HG02970 (cell line): Measurements from ENCODE around the gene VAMP5.
"Not testable (repeated sequence)": the region's sequence is repeated elsewhere in the genome, so short reads cannot be mapped to it uniquely, and the experiment has no call there.

Experiments
- ATAC-seq: cut with Tn5 transposase; IDR thresholded peaks from one replicate; pipeline ENCODE4 v1.9.1; 2021; ENCODE audit warnings: mild to moderate bottlenecking, moderate library complexity, moderate number of reproducible peaks; ENCODE audit not compliant: unreplicated experiment, low FRiP score

VAMP5 gene

DNA sequence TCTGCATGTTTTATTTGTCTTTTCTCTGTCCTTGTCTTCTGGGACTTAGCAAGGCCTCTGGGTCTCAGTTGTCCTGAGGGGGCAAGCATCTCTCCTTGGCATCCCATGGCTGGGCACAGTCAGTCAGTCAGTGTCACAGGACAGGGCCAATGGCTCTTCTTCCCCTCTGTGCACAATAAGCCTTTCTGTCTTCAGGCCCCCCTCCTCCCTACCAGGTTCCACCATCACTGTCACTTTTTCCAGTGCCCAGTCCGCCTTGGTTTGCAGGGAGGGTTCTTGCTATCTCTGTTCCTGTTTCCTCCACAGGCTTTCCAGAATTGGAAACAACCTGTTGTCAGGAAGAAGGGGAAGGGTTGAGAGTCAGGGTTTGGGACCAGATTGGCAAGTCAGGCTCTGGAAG lies 1.7 kb upstream of the VAMP5 start:
- ATAC-seq: no peak

DNA sequence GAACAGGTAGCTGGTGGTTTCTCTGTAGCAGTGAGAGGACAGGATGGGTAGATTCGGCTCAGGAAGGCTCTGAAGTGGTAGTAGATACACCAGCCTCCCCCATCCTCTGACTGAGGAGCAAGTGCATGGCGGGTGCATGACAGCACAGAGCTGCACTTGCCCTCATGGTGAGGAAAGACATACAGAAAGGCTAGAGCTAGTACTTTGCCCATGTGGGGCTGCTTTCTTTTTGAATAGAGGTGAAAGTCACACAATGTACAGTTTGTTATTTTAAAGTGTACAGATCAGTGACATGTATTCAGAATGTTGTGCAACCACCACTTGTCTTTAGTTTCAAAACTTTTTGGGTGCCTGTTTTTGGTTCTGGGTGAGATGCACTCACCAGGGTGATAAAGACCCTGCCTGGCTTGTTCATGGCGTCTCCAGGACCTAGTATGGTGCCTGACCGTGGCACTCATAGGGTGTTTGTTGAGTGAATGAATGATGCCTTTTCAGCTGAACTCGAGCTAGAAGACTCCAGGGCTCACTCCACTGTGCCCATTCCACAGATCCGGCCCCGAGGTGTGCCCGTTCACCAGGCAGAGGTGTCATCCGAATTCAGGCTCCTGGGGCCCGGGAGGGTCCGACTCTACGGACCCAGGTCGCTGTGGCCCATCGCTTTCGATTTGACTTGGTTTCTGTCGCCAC lies 421 bp upstream of the VAMP5 start:
- ATAC-seq: no peak

DNA sequence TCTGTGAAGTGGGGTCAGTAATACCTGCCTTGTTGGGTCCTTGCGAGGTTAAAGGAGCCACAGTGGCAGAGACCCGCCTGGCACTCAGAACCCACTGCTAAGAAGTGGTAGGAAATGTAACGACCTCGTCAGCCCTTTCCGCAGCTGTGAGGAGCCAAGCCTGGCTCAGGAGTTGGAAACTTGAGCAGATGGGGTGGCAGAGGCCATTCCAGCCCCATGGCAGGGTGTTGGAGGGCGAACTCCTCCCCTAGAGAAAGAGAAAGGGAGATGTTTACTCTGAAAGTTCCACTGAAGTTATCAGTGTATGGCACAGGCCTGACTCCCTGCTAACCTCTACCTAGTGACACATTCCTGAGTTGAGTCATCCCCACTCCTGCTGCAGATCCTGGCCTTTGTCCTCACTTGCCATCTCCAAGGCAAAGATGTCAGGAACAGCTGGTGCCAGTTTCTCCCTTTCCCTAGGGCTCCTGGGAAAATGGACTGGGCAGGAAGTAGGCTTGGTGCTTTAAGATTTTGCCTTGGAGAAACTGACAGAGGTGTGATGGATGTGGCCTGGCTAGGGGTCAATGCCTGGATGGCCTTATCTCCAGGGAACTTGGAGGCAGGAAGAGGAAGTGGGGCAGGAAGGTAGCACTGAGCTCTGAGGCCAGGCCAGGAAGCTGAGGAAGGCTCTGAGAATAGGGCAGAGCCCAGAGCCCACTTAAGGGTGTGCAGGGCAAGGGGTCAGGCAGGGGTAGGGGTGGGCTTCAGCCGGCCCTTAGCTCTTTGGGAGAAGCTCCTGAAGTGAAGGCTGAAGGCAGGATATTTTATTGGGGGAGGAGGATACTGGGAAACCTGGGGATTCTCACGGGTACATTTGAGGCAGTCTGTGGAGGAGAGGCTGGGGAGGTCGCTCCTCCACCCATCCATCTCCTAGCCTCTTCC lies 888 bp downstream of the VAMP5 start:
- ATAC-seq: no peak

DNA sequence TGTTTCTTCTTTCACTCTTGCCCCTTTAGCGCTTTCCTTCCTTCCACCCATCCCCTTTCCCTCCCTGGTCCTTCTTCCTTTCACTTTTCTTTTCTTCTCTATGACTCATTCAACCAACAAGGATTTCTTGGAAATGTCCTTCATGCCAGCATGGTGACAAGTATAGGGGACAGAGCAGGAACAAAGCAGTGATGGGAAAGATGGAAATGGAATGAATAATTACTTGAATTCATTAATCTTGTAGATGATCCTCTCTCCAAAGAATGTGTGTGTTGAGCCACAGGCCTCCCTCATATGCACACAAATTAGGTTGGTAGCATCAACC lies 1.5 kb downstream of the VAMP5 start:
- no peak for ATAC-seq

DNA sequence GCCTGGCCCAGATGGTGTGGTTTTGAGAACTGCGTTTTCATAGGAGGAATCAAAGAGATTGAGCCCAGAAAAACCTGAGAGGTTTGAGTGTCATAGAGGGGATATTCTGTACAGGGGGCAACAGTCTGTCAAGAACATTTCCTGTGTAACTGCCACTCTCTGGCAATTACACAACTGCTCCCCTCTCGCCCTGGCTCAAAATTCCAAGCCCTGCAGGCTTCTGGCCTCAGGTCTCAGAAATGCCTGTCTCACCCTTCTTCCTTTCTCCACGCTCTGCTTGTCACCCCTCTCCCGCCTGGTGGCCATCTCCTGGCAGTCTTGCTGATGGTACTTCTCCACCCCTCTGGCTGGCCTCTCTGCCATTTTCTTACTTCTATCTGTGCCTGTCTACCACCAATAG lies 4.0 kb downstream of the VAMP5 start:
- no peak for ATAC-seq

DNA sequence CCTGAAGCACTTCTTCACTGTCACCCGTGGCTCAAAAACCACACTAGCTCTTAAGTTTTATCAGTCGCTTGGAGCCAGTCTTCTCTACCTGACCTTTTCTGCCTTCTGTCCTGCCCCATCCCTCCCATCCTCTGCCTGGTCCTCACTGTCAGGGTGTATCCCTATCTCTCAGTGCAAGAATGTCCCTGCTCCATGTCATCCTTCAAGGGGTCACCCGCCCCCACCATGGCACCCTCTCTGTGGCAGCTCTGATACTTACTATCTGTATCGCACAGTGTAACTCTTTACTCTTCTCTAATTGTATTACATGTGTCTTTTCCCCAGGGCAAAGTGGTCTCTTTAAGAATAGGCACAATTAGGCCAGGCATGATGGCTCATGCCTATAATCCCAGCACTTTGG lies 4.4 kb downstream of the VAMP5 start:
- ATAC-seq: no peak

DNA sequence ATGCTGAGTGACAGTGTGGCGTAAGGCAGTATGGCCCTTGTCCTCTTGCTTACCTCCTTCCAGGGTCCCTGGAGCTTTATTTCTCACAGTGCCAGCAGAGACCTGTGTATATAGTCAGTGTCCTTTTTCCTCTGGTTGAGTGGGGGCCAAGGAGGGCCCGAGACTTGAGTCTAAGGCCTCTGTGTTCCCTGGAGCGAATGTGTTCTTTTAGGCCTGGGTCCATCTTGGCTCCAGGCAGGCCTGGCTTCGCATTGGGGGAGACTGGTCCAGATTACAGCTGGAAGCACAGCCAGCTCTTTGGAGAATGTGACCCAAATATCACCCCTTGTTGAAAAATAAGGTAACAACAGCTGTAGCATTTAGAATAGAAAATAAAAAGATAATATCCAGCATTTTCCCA lies 5.0 kb downstream of the VAMP5 start:
- no peak for ATAC-seq

DNA sequence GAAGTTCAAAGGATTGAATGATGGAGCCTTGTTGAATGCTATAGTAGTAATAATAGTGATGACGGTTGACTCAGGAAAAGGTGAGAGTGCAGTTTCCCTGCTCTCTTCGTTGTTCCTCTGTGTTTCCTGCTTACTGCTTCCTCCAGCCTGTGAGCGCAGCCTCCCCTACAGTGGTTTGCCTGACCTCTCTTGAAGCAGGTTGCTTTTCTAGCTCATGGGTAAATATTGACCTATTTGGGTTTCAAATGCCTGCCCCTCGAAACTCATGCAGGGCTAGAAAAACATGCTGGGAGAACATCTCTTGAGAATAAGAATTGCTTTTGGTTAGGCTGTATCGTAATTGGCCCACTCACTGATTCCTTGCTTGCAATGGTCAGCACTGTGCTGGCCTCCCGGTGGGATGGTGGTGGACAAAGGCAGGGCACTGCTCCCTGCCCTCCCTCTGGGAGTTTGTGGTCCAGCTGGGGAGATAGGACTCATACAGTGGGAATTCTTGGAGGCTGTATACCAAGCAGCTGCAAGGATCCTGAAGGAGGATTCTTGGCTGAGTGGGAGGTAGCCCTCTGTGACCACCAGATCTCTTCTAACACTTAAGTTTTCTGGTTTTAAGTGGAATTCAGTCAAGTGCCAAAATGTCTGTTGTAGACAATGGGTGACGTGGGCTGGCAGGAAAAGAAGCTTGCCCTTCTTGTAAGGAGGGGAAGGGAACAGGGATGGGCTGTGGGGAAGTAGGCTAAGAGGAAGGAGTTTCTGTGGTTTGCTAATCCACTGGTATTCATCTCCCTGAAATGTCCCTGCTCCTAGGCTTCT lies 6.0 kb downstream of the VAMP5 start:
- no peak for ATAC-seq

DNA sequence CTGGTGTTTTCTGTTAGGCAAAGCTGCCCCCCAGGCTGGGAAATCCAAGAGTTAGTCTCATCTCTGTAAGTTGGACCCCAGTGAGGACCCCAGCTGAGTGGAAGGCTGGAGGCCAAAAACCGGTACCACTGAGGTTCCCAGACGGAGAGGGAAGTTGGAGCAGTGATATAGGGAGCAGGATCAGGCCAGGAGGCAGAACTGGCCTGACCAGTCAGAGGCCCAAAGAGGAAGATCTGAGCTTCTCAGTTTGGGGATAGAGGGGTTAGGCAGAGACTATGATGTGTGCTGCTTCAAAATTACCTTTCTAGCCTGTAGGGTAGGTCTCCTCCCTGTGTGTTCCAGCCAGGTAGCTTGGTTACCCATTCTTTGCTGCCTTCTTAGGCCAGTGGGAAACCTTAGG lies 6.7 kb downstream of the VAMP5 start:
- ATAC-seq: no peak

DNA sequence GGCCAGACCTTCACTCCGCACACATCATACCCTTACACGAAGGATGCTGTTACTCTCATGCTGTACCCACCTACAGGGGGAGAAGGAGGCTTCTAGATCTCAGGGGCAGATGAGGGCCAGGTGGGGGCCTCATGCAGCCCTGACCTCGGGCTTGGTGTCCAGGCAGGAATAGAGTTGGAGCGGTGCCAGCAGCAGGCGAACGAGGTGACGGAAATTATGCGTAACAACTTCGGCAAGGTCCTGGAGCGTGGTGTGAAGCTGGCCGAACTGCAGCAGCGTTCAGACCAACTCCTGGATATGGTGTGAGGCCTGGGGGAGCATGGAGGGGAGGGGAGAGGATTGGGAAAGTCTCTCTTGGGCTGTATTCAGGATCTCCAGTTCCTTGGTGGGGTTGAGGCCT lies 7.3 kb downstream of the VAMP5 start:
- no peak for ATAC-seq

DNA sequence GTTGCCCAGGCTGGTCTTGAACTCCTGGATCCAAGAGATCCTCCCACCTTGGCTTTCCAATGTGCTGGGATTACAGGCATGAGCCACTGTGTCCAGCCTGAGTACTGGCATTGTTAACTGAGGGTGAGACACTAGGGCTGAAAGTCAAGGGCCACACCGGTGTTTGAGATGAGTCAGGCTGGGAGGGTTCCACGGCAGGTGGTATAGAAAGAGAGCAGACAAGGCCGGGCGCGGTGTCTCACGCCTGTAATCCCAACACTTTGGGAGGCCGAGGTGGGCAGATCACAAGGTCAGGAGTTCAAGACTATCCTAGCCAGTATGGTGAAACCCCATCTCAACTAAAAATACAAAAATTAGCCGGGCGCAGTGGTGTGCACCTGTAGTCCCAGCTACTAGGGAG lies 8.1 kb downstream of the VAMP5 start:
- not testable (repeated sequence) for ATAC-seq

DNA sequence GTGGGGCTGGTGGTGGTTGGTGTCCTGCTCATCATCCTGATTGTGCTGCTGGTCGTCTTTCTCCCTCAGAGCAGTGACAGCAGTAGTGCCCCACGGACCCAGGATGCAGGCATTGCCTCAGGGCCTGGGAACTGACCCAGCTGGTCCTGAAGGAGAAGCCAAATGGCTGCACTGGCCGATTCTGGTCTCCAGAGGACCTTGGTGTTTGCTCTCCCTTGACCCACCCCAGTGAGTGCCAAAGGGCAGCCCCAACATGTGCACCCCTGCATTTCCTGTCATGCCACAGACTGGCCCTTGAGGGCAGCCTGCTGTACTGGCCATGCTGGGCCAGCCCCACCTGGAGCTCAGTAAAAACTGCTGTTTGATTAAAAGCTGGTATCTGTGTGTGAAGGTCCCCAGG lies 8.8 kb downstream of the VAMP5 start:
- no peak for ATAC-seq

DNA sequence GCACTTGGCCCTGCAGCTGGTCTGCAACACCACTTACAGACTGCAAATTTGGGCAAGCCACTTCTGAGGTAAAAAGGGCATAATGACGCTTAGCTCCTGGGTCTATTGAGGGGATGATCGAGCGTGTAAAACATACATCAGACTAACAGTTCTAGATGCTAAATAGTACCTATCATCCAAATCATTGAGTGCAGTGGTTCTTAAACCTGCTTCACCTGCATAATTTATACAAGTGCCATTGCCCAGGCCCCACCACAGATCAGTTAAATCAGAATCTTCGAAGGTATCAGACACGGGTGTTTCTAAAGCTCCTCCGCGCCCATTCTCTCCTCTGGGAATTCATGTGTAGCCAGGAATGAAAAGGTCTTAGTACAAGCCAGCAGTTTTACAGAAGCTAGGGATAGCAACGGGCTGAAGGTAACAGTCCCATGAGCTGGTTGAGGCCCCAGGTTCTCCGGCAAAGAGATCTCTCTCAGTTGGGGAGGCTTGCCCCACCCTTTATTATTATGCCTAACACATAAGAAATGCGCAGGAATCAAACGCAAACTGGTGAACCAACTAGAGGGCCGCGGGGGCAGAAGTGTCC lies 10.6 kb downstream of the VAMP5 start:
- ATAC-seq: no peak

DNA sequence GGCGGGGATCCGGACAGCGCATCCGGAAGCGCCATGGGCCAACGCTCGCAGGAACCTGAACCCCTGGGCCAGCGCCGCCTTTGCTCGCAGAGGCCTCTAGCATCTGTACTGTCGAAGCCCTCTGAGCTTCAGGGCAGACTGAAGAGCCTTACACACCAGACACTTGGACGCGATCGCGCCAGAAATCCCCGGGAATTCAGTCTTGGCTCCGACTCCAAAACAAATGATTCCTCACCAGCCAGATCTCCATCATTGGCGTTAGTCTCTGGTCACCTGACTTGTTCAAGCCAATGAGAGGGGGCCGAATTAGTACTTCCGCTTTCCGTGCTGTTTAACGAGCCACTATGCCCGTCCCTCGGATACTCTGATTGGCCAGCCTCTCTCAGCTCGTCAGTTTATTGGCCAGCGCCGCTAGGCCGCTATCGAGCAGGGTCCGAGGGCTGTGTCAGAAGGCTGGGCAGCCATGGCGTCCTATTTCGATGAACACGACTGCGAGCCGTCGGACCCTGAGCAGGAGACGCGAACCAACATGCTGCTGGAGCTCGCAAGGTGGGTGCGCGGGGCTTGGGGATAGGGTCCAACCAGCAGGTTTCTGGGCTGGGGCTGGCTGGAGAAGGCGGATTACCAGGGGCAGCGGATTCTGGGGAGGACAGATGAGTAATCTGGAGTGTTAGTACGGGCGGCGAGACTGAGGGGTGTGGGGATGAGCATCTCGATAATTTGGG lies 11.2 kb downstream of the VAMP5 start, which contains the start of gene RNF181:
TSS of gene RNF181 (plus strand) at position 445 of the 725 bp plus-strand sequence. CDS start at position 464, 19 bp downstream.
- peak; percentile 96 for ATAC-seq

DNA sequence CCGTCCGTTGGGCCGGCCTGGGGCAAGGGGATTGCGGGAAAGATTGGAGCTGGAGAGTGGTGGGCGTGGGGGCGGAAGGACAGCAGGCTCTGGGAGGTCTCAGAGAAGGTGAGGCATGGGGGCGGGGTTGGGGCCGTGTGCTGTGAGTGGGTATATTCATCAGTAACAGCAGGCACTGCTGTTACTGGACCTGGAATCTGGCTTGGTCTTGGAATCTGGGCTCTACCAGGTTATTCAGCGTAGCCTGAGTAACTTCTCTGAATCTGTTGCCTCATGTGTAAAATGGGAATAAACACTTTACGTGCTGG lies 11.7 kb downstream of the VAMP5 start:
- ATAC-seq: no peak

DNA sequence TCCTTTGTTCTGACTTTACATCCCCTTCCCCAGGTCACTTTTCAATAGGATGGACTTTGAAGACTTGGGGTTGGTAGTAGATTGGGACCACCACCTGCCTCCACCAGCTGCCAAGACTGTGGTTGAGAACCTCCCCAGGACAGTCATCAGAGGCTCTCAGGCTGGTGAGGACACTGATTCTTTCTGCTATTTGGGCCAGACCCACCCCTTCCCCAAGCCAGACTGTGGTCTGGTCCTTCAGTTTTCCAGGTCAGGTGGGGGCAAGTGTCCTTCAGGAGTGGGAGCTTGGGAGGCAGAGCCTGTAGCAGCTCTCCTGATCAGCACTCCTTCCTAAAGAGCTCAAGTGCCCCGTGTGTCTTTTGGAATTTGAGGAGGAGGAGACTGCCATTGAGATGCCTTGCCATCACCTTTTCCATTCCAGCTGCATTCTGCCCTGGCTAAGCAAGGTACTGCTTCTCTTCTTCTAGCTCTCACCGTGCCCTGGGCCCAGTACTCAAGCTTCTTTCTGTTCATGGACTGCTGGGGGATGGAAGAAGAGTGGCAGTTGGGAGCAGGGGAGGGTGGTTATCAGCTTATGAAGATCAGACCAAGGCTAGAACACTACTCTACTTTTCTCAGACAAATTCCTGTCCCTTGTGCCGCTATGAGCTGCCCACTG lies 12.4 kb downstream of the VAMP5 start:
- ATAC-seq: no peak

DNA sequence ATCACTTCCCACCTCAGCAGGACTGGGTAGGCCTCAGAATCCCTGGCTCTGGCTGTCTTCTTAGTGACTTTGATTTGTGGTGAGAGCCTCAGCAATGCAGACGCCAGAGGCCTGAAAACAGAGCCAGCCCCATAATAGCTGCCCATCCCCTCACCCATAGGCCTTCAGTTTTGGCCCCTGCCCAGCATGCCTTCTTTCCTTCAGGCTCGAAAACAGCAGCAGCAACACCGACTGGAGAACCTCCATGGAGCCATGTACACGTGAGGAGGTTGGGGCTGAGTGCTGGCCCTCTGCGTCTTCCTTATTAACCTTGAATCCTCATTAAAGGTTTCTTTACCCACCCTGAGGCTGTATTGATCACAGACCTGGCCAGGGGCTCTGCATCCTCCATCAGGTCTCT lies 13.0 kb downstream of the VAMP5 start:
- no peak for ATAC-seq

DNA sequence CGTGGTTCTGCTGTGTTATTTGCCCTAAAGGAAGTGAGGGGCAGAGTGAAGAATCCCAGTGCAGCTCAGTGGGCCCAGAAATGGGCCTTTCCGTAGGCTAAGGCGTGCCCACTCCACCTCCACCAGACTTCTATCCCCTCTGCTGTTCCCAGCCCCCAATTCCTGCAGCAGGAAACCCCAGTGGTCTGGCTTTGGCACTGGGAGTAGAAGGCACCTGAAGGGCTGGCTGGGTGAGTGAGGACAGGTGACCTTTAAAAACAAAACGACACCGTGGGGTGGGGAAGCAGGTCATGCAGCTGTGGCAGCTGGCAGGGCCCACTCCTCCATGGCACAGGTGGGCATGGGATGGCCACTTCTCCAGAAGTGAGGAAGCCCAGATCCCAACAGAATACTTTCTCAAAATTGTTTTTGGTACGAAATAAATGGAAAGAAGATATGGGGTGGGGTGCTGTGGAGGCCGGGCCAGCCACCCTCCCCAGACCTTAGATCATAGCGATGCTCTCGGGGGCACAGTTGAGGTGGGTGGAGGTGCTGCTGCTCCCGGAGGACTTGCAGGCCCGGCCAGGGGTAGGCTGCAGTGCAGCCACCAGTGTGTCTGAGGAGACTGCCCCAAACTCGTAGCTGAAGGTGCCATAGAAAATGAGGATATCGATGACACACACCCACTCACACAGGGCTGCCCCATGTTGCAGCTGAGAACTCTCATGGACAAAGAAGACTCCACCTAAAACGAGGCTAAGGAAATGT lies 14.5 kb downstream of the VAMP5 start:
- ATAC-seq: no peak
